VCaP (cell line): Measurements from ENCODE around the gene CD40.

Source experiments
- H3K27ac ChIP-seq: fragments of 450-650 bp; 2 replicates; pipeline ENCODE4 v1.5.1; 2017
- CTCF ChIP-seq: fragments of 450-650 bp; conservative IDR thresholded peaks from 2 replicates; pipeline ENCODE4 v1.5.1; 2017; ENCODE audit warnings: mild to moderate bottlenecking, moderate library complexity

CD40 gene

GRCh38 chr20:46100988-46101387, 17.1 kb upstream of the CD40 start:
- TF ChIP-seq CTCF: no peak
- H3K27ac ChIP-seq: no peak overlapping the region

- no peak for TF ChIP-seq CTCF
- no peak overlapping the region for H3K27ac ChIP-seq
Observed at GRCh38 chr20:46101957-46102356, 16.2 kb upstream of the CD40 start.

GRCh38 chr20:46102940-46103339, 15.2 kb upstream of the CD40 start:
- no peak overlapping the region for H3K27ac ChIP-seq
- TF ChIP-seq CTCF: no peak

GRCh38 chr20:46104262-46104661, 13.9 kb upstream of the CD40 start:
- TF ChIP-seq CTCF: no peak

GRCh38 chr20:46107061-46107460, 11.1 kb upstream of the CD40 start:
- H3K27ac ChIP-seq: no peak overlapping the region
- no peak for TF ChIP-seq CTCF

More at GRCh38 chr20:46104262-46104661, 13.9 kb upstream of the CD40 start:
- no peak overlapping the region for H3K27ac ChIP-seq

GRCh38 chr20:46108435-46108841, 9.7 kb upstream of the CD40 start:
- TF ChIP-seq CTCF: no peak
- no peak overlapping the region for H3K27ac ChIP-seq

- TF ChIP-seq CTCF: no peak
Observed at GRCh38 chr20:46108976-46109375, 9.1 kb upstream of the CD40 start.

More at GRCh38 chr20:46108976-46109375, 9.1 kb upstream of the CD40 start:
- H3K27ac ChIP-seq: no peak overlapping the region
